Inflammatory macrophage treated with lipopolysaccharide for 1 hour (primary cell): ENCODE data around the gene NPSR1.
A peak's percentile ranks its signal among the peaks of the same experiment; 100 is the strongest.
"Not testable (repeated sequence)": the region's sequence is repeated elsewhere in the genome, so short reads cannot be mapped to it uniquely, and the experiment has no call there.

ENCODE experiments used
- DNase-seq, 2 donors: peaks; one replicate each; pipeline ENCODE4 v3.0.0-alpha.2; 2020 to 2022

NPSR1 gene

GRCh38 chr7:34759477-34760125 lies 101.6 kb downstream of the NPSR1 start:
- peak in 1 of 2 donors; percentile 4 for DNase-seq

- no peak for DNase-seq
Observed at GRCh38 chr7:34760271-34760670, 102.3 kb downstream of the NPSR1 start.

GRCh38 chr7:34761206-34761605 lies 103.2 kb downstream of the NPSR1 start:
- DNase-seq, result no peak

DNA sequence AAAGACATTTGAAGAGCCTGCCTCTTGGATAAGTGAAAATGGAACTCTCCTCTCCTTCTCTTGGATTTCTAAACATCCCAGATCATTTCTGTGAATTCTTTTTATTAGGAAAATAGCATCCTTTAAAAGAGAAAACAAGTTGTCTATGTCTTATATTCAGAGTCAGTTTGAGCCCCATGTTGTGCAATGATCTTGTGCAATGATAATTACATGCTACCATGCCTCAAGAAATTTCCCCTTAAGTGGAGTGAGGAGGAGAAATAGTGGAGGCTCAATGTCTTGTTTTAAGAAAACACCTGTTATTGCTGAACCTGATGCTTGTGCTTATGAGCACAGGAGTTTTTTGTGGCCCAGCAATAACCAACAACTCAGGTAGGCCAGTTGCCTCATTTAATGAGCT lies 103.6 kb downstream of the NPSR1 start:
- DNase-seq, result no peak

- no peak for DNase-seq
Observed at GRCh38 chr7:34762764-34763163, 104.7 kb downstream of the NPSR1 start.

DNA sequence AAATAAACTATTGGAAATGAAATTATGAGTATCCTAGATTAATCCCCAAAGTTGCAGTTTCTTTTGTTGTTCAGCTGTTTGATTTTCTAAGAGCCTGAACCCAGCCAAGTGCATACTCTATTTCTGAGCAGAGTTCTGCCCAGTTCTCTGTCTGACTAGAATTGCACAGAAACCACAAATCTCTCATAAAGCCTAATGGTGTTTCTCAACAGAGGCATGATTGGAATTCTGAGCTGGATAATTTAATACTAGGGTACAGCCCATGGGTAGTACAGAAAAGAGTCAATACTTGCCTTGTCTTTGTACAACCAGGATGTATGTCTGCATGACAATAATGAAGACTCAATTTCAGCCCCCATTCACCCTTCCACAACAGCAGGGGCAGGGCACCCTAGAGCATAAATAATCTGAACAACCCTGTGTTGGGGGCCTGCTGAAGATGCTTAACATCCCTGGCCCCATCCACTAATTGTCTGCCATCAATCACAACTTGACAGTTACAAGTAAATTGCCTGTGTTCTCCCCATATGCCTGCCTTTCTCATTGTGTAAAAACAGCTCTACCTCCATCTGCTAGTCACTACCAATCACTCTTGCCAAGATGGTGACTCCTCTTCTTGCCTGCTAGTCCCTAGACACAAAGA lies 114.4 kb downstream of the NPSR1 start:
- no peak for DNase-seq

- DNase-seq, result no peak
Observed at GRCh38 chr7:34776748-34777358, 118.8 kb downstream of the NPSR1 start.

DNA sequence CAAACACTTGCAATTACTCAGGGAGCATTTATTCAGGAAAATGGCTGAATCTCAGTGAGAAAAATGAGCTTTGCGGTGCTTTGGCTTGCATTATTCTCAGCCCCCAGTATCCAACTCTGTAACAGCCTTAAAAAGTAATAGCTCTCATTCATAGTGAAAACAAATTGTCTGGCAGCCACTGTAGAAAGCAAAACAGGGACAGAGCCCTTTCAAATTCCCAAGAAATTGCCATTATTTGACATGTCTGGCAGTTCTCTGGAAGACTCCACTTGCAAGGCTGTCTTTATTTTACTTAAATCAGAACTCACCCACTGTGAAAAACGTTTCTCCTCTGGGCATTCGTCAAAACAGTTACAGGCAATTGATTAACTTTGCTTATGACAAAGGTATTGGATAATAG lies 122.5 kb downstream of the NPSR1 start:
- DNase-seq, result no peak

DNA sequence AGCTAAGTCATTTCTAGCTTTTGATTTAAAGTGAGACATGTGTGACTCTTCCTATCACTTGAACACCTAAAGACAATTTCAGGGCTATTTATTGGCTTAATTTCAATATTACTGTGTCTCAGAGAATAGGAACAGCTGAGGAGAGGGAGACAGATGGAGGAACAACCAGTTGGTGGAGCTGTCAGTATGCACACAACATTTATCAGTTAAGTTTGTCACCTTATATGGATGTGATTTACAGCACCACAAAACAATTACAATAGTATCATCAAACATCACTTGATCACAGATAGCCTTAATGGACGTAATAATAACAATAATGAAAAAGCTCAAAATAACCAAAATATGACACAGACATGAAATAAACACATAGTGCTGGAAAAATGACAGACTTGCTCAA lies 129.6 kb downstream of the NPSR1 start:
- DNase-seq, result no peak

GRCh38 chr7:34806831-34807230 lies 148.8 kb downstream of the NPSR1 start:
- DNase-seq, result no peak

DNA sequence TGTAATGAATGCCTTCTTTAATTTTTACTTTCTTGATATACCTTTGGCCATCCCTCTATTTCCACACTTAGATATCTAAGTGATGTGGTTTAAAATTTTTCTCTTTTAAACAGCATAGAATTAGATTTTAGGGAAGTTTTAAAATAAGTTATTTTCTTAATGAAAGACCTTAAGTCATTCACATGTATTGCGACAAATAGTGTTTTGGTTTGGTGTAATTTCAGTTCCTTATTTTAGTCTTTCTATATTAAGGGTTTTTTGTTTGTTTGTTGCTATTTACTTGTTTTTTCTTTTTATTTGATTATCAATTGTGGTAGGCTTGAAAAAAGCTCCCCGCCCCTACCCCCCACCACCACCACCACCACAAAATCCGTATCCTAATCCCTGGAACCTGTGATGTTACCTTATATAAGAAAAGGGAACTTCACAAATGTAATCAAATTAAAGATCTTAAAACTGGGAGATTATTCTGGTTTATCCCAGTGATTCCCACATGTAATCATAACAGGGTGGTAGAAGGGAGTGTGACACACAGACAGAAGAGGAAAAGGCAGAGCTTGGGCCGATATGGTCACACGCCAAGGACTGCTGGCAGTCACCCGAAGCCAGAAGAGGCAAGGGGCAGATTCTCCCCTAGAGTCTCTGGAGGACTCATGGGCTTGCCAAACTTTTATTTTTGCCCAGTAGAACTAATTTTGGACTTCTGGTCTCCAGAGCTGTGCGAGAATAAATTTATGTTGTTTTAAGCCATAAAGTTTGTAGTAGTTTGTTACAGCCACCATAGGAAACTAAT lies 149.7 kb downstream of the NPSR1 start:
- no peak for DNase-seq

DNA sequence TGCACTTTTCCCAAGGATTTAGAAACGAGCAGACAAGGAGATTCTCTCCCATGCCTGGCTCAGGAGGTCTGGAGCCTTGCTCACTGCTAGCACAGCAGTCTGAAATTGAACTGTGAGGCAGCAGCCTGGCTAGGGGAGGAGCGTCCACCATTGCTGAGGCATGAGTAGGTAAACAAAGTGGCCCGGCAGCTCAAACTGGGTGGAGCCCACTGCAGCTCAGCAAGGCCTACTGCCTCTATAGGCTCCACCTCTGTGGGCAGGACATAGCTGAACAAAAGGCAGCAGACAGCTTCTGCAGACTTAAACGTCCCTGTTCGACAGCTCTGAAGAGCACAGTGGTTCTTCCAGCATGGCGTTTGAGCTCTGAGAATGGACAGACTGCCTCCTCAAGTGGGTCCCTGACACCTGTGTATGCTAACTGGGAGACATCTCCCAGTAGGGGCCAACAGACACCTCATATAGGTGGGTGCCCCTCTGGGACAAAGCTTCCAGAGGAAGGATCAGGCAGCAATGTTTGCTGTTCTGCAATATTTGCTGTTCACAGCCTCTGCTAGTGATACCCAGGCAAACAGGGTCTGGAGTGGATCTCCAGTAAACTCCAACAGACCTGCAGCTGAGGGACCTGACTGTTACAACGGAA lies 156.3 kb downstream of the NPSR1 start:
- DNase-seq, result not testable (repeated sequence)

DNA sequence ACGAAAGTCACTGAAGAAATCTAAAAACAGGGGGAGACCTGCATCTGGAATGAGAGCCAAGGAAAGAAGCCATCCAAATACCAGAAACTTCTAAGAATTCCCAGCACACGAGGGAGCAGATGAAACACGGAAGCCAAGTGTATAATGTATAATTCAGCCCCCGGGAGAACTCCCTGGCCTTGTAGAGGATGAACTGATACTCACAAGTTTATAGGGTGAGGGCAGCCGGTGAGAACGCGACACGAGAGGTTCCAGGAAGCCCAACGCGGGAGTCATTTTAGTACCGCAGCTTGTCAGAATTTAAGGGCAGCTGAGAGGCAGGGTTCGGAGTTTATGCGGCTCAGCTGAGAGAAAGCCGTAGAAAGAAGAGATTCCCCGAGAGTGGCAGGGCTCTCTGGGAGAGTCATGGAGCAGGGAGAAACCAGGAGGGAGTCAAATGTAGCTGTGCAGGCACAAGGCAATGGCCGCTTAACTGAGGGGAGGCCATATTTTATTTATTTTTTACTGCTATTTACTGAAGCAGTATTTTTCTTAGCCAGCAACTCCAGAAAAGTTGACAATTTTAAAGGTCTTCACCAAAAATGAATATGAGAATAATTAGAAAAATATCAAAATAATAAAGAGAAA lies 164.0 kb downstream of the NPSR1 start:
- no peak for DNase-seq

GRCh38 chr7:34823650-34824258 lies 165.7 kb downstream of the NPSR1 start:
- DNase-seq, result peak; percentile 4 to 48

DNA sequence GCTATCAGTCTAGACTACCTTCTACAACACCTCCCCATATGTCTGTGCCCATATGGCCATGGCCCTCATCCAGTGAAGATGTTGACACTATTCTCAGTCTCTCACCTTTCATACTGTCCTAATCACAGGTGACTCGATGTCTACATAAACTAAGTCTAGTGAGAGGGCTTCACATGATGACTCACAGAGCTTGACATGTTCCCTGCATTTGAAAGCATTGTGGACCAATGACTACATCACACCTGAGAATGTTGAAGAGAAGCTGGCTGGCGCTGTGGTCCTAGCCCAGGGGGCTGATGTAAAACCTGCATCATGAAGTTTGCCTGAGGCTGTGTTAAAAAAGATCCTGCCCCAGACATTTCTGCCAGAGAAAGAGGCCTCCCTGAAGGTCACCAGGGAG lies 167.2 kb downstream of the NPSR1 start:
- no peak for DNase-seq

DNA sequence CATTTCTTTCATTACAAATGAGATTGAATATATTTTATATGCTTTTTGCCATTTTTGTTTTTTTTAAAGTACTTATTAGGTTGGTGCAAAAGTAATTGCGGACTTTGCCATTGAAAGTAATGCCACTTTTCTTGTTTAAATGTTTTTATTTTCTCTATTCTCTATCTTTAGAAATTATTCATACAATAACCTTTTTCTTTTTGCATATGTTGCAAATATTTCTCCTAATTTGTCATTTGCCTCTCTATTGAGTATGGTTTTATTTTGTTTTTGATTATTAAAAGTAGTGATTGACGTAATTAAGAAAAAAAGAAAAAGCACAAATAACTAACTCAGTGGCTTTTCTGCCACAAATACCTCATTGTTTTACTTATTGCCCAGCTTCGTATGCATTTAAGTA lies 172.4 kb downstream of the NPSR1 start:
- DNase-seq, result no peak

DNA sequence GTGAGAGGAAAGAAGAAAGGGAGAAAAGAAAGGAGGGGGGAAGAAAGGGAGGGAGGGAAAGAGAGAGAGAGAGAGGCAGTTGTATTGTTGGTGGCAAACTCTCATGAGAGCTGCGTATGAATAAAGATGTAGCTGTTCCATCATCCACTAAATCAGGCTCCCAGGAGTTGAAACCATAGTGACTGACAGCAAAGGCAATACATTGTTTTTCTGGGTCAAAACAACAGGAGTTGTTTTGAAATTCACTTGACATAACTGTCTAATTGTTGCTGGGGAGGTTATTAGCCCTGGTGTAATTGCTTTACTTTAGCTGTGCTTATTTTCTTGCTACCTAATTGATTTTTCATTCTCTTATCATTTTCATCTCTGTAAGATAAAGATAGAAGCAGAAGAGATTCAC lies 173.4 kb downstream of the NPSR1 start:
- no peak for DNase-seq

DNA sequence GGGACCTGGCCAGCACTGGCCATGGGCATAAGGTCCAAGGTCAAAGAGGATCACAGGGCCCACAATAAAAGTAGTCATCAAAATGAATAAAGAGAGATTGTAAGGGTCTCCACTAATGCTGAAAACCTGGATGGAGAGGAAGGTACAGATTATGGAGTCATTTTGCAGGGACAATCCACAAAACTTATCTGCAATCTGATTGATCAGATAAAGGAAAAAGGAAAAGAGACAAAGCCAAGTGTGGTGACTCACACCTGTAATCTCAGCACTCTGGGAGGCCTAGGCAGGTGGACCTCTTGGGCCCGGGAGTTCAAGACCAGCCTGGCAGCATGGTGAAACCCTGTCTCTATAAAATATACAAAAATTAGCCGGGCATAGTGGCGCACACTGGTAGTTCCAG lies 174.0 kb downstream of the NPSR1 start:
- no peak for DNase-seq

DNA sequence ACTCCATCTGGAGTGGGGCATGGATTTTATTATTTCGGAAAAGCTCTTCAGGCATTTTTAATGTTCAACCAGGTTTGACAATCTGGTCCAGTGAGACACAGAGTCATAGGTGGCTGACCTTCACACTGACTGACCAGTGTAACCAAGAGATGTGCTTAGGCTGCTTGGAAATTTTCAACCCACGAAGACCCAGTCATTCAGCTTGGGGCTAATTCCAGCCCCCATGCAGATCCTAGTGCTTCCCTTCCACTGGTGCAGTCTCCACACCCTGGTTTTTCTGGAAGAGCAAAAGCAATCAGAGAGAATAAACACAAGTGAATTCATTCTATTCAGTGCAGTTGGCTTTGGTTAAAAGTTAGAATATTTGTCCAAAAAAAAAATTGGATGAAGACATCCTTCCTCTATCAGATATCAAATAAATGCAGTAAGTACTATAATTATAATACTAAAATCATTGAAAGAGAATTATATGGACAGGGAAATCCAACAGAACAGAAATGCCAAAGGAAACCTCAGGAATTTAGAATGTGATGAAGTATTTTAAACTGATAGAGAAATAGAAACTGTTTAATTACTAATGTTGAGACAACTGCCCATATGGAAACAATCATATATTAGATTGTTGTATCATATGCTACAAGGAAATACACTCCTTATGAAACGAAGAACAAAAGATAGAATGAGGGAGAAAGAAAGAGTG lies 178.0 kb downstream of the NPSR1 start:
- no peak for DNase-seq

DNA sequence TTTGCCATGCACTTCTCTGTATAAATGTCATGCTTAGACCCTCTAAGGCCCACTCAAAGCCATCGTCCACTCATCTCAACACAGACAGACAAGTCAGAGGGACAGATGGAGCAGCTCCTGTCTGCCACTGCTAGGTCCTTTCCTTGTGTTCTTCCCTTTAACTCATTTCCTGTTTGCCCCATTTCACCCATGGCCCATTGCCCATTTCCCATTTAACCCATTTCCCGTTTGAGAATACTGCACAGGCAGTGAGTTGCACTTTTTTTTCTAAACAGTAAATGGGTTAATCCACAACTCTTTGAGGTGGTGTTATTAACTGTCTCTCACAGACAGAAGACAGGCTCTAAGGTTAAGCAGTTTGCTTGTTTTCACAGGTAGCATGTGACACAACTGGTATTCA lies 179.3 kb downstream of the NPSR1 start:
- no peak for DNase-seq

DNA sequence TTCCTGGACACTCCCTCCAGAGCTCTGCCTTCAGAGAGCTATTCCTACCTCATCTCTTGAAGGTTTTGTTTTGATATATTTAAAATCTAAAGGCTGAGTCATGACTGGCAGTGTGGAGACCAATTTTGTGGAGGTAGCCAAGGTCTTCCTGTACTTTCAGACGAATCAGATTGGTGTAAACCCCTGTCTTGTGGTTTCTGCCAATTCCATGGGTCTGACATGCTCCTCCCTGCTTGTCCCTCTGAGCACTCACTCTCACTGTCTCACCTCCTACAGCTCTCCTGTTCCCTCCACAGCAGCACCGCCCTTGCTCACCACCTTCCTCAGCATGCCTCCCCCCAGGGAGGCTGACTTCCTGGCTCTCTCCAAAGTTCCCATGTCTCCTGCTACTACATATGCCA lies 179.8 kb downstream of the NPSR1 start:
- DNase-seq, result no peak

DNA sequence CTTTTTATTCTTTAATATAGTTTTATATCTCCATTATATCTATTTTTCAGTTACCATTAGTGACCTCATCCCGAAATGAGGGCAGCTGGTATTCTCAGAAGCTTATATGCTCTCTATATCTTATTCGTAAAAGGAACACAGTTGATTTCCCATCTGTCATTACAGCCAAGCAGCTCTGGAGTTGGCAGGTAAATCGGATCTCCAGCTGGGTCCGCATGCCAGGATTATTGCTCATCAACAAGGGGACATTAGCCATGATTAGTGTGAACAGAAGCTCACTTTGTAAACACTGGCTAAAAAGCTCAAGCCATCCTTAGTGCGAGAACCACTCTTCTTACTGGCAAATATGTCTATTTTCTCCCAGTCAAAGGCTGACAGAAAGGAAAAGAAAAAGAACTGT lies 180.3 kb downstream of the NPSR1 start:
- no peak for DNase-seq
